ENCODE data around the gene FHIT.

DNA sequence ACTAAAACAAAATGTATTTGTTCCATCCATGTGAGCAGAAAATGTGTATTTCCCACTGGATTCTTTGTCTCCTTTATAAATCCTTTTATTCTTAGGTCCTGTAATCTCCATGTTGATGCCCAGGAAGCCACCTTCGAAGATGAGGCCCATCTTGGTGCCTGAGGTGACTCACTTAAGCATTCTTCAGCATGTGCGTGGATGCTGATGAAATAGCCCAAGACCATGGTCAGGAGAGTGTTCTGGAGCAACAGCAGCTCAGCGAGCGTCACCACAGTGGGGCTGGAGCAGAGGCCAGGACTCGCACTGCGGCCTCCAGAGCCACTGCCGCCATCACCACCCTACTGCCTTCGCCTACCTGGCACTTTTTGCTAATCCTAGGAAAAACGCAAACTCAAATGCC, 520.9 kb downstream of the FHIT start:
- TF ChIP-seq POLR2A (IDR thresholded peaks at IDR 0.05) (no peak), CTCF (IDR thresholded peaks at IDR 0.05) (no peak)
